GM23338 (cell line): ENCODE results near the gene DHX34. TPM values are rescaled to one million over a fixed set of nuclear protein-coding genes. Genes with fewer than 3 reads are reported as not detected.

Experiments
- ATAC-seq: fragments of 200-7000 bp; cut with Tn5 transposase; 3 replicates; pipeline ENCODE4 v1.9.1; 2020
- DNase-seq: peaks from one replicate; pipeline ENCODE4 v3.0.0-alpha.2; 2015; ENCODE audit warnings: low spot score
- H2AFZ ChIP-seq: fragments of 200-600 bp; sonication (generic); 2 replicates; pipeline ENCODE4 v1.8.0; 2016; ENCODE audit warnings: antibody characterized with exemption, mild to moderate bottlenecking, moderate library complexity
- H3F3A ChIP-seq: fragments of 200-600 bp; sonication (generic); replicated peaks from 2 replicates; pipeline ENCODE4 v1.8.0; 2017; ENCODE audit warnings: antibody characterized with exemption, mixed run types, low read depth
- H3K27ac ChIP-seq: fragments of 200-600 bp; sonication (generic); 2 replicates; pipeline ENCODE4 v1.6.1; 2016; ENCODE audit warnings: low read depth
- H3K27me3 ChIP-seq: fragments of 200-600 bp; sonication (generic); 2 replicates; pipeline ENCODE4 v1.8.0; 2016; ENCODE audit warnings: mild to moderate bottlenecking, mixed run types, moderate library complexity; ENCODE audit not compliant: insufficient read depth
- H3K36me3 ChIP-seq: fragments of 200-600 bp; sonication (generic); 2 replicates; pipeline ENCODE4 v1.8.0; 2016; ENCODE audit warnings: mild to moderate bottlenecking; ENCODE audit not compliant: insufficient read depth
- H3K4me1 ChIP-seq: fragments of 200-600 bp; sonication (generic); 2 replicates; pipeline ENCODE4 v1.8.0; 2016; ENCODE audit warnings: mild to moderate bottlenecking, moderate library complexity; ENCODE audit not compliant: insufficient read depth
- H3K4me2 ChIP-seq: fragments of 200-600 bp; sonication (generic); 2 replicates; pipeline ENCODE4 v1.7.1; 2017; ENCODE audit warnings: mixed run types
- H3K4me3 ChIP-seq: fragments of 200-600 bp; sonication (generic); 2 replicates; pipeline ENCODE4 v1.6.1; 2016; ENCODE audit warnings: mixed run types
- H3K79me2 ChIP-seq: fragments of 200-600 bp; sonication (generic); replicated peaks from 2 replicates; pipeline ENCODE4 v1.8.0; 2017; ENCODE audit warnings: mild to moderate bottlenecking; ENCODE audit not compliant: insufficient read depth
- H3K9me2 ChIP-seq: fragments of 200-600 bp; sonication (generic); 2 replicates; pipeline ENCODE4 v1.8.0; 2017; ENCODE audit not compliant: insufficient read depth
- H4K20me1 ChIP-seq: fragments of 200-600 bp; sonication (generic); replicated peaks from 2 replicates; pipeline ENCODE4 v1.8.0; 2017; ENCODE audit warnings: mild to moderate bottlenecking; ENCODE audit not compliant: insufficient read depth
- H3K27ac Mint-ChIP-seq: 2 replicates; pipeline ENCODE4 v1.8.0; 2020; ENCODE audit warnings: inconsistent platforms, mild to moderate bottlenecking, moderate library complexity, mixed read lengths
- H3K27me3 Mint-ChIP-seq: 3 replicates; pipeline ENCODE4 v1.8.0; 2022; ENCODE audit warnings: low read depth, mild to moderate bottlenecking, moderate library complexity, mixed read lengths, inconsistent platforms; ENCODE audit not compliant: insufficient read depth, poor library complexity
- H3K36me3 Mint-ChIP-seq: 3 replicates; pipeline ENCODE4 v1.8.0; 2021; ENCODE audit warnings: low read depth, mild to moderate bottlenecking, inconsistent platforms, moderate library complexity, mixed read lengths
- H3K4me1 Mint-ChIP-seq: 3 replicates; pipeline ENCODE4 v1.8.0; 2020; ENCODE audit warnings: mild to moderate bottlenecking, inconsistent platforms, mixed read lengths
- H3K4me3 Mint-ChIP-seq: 3 replicates; pipeline ENCODE4 v1.8.0; 2021; ENCODE audit warnings: moderate library complexity, mild to moderate bottlenecking, inconsistent platforms, mixed read lengths
- H3K9me3 Mint-ChIP-seq: 3 replicates; pipeline ENCODE4 v1.8.0; 2020; ENCODE audit warnings: moderate library complexity, mild to moderate bottlenecking, inconsistent platforms, mixed read lengths
- EZH2 ChIP-seq: fragments of 200-600 bp; sonication (generic); IDR thresholded peaks from one replicate; pipeline ENCODE4 v1.8.0; 2017; ENCODE audit warnings: antibody characterized with exemption, mild to moderate bottlenecking, low read depth; ENCODE audit not compliant: unreplicated experiment
- EZH2phosphoT487 ChIP-seq: fragments of 200-600 bp; sonication (generic); IDR thresholded peaks from one replicate; pipeline ENCODE4 v1.8.1; 2018; ENCODE audit warnings: antibody characterized with exemption; ENCODE audit not compliant: unreplicated experiment
- NANOG ChIP-seq: IDR thresholded peaks from 2 replicates; pipeline ENCODE4 v1.6.1; 2016; ENCODE audit warnings: antibody characterized with exemption, borderline replicate concordance
- ZNF114 ChIP-seq: fragments of 250-450 bp; sonication (Bioruptor Pico); IDR thresholded peaks from 2 replicates; pipeline ENCODE4 v1.5.0; 2020; ENCODE audit warnings: mild to moderate bottlenecking, moderate library complexity
- polyA plus RNA-seq: library from polyadenylated mRNA; unstranded; fragments of >200 nt; fragmentation: Nextera tagmentation; extraction: Ambion mirVana; gene quantifications from 2 replicates; pipeline ENCODE4 v1.2.1, GENCODE V29; 2016
- total RNA-seq: library from RNA; depleted of rRNA; stranded (reverse); fragments of >200 nt; shearing (Covaris generic); gene quantifications from 2 replicates; pipeline ENCODE4 v1.2.3, GENCODE V29; 2014
- TF ChIP-seq, protein P1 (sequence below): fragments of 250-450 bp; sonication (Bioruptor Pico); IDR thresholded peaks from 2 replicates; pipeline ENCODE4 v1.5.0; 2020; ENCODE audit warnings: mild to moderate bottlenecking, moderate library complexity

Gene DHX34
- total and polyA plus RNA-seq, 2 experiments from 2014 or later, result 16.3 to 50.1 TPM

DNA sequence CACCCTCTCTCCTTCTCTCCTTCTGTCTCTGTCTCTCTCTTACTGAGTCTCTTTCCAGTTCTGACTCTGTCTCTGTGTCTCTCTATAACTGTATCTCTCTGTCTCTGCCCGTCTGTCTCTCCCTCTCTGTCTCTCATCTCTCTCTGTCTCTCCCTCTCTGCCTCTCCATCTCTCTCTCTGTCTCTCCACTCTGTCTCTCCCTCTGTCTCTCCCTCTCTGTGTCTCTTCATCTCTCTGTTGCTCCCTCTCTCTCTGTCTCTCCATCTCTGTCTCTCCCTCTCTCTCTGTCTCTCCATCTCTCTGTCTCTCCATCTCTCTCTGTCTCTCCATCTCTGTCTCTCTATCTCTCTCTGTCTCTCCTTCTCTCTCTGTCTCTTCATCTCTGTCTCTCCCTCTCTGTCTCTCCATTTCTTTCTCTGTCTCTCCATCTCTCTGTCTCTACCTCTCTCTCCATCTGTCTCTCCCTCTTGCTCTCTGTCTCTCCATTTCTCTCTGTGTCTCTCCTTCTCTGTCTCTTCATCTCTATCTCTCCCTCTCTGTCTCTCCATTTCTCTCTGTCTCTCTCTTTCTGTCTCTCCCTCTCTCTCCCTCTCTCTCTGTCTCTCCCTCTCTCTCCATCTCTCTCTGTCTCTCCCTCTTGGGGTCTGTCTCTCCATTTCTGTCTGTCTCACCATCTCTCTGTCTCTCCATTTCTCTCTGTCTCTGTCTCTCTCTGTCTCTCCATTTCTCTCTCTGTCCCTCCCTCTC, 73.5 kb downstream of the DHX34 start:
- no peak for ATAC-seq
- Histone ChIP-seq H3K36me3 (no peaks in the 10 kb centered on the region), H3K27me3 (peaks cover 84% of the 10 kb centered on the region), H3K4me2 (peak overlapping the region; percentile 94), H3K79me2 (0 out of 2 replicates have a peak, but pooled peaks cover 4% of the 10 kb centered on the region), H3F3A (peaks cover 20% of the 10 kb centered on the region), H3K27ac (no peak overlapping the region), H2AFZ (peak overlapping the region; percentile 87), H3K4me1 (peaks cover 33% of the 10 kb centered on the region), H3K4me3 (peak overlapping the region; percentile 91), H4K20me1 (no peaks in the 10 kb centered on the region), H3K9me2 (no peaks in the 10 kb centered on the region)
- Mint-ChIP-seq H3K36me3 (peaks cover 4% of the 10 kb centered on the region; the same call in 1 of the 3 replicates), H3K27me3 (peaks cover 73% of the 10 kb centered on the region), H3K4me3 (peak overlapping the region; percentile 67), H3K4me1 (peaks cover 44% of the 10 kb centered on the region), H3K27ac (no peak overlapping the region), H3K9me3 (peaks cover 5% of the 10 kb centered on the region)
- DNase-seq, result no peak
- TF ChIP-seq ZNF114 (CRISPR knock-in tag), result no peak
- no peak for TF ChIP-seq EZH2phosphoT487
- TF ChIP-seq EZH2, result peak; percentile 15

DNA sequence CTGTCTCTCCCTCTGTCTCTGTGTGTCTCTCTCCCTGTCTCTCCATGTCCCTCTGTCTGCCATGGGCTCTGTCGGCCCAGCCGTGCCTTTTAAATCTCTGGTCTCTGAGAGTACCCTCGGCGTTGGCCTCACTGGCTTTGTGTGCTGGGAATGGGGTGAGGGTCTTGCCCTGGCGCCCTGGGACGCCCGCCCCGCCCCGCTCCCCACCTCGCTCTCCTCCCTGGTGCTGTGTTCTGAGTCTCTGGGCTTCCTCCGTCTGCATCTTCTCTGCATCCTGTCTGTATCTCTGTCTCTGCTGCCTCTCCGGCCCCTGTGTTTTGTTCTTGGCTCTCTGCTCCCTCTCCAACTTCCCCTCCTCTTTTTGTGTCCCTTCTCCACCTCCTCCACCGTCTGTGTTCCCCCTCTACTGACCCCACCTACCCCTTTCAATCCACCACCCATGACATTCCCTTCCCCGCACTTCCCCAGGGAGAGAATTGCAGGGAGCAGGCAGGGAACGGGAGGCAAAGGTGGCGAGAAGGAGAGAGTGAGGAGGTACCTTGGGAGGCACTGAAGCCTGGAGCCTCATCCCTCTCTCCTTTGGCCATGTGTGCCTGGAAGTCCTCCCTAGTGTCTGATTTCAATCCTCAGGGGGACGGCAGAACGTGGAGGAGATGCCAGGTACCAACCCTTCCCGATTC, 74.2 kb downstream of the DHX34 start:
- no peaks in the 10 kb centered on the region for H3K79me2 ChIP-seq
- H3K4me1 ChIP-seq, result peaks cover 30% of the 10 kb centered on the region
- no peaks in the 10 kb centered on the region for H3K36me3 ChIP-seq
- H3K4me3 ChIP-seq, result no peak overlapping the region
- no peak overlapping the region for H3K27ac ChIP-seq
- H3F3A ChIP-seq, result peaks cover 12% of the 10 kb centered on the region
- Mint-ChIP-seq H3K4me3 (peak overlapping the region; percentile 67), H3K4me1 (peaks cover 37% of the 10 kb centered on the region), H3K27me3 (peaks cover 65% of the 10 kb centered on the region), H3K9me3 (peaks cover 5% of the 10 kb centered on the region), H3K27ac (no peak overlapping the region), H3K36me3 (peaks cover 4% of the 10 kb centered on the region; the same call in 1 of the 3 replicates)
- no peak overlapping the region; the same call in 1 of the 2 replicates for H2AFZ ChIP-seq
- H4K20me1 ChIP-seq, result no peaks in the 10 kb centered on the region
- ATAC-seq (no peak), DNase-seq (no peak)
- TF ChIP-seq NANOG (no peak), EZH2phosphoT487 (no peak), EZH2 (peak; percentile 7)
- TF ChIP-seq, protein P1, sequence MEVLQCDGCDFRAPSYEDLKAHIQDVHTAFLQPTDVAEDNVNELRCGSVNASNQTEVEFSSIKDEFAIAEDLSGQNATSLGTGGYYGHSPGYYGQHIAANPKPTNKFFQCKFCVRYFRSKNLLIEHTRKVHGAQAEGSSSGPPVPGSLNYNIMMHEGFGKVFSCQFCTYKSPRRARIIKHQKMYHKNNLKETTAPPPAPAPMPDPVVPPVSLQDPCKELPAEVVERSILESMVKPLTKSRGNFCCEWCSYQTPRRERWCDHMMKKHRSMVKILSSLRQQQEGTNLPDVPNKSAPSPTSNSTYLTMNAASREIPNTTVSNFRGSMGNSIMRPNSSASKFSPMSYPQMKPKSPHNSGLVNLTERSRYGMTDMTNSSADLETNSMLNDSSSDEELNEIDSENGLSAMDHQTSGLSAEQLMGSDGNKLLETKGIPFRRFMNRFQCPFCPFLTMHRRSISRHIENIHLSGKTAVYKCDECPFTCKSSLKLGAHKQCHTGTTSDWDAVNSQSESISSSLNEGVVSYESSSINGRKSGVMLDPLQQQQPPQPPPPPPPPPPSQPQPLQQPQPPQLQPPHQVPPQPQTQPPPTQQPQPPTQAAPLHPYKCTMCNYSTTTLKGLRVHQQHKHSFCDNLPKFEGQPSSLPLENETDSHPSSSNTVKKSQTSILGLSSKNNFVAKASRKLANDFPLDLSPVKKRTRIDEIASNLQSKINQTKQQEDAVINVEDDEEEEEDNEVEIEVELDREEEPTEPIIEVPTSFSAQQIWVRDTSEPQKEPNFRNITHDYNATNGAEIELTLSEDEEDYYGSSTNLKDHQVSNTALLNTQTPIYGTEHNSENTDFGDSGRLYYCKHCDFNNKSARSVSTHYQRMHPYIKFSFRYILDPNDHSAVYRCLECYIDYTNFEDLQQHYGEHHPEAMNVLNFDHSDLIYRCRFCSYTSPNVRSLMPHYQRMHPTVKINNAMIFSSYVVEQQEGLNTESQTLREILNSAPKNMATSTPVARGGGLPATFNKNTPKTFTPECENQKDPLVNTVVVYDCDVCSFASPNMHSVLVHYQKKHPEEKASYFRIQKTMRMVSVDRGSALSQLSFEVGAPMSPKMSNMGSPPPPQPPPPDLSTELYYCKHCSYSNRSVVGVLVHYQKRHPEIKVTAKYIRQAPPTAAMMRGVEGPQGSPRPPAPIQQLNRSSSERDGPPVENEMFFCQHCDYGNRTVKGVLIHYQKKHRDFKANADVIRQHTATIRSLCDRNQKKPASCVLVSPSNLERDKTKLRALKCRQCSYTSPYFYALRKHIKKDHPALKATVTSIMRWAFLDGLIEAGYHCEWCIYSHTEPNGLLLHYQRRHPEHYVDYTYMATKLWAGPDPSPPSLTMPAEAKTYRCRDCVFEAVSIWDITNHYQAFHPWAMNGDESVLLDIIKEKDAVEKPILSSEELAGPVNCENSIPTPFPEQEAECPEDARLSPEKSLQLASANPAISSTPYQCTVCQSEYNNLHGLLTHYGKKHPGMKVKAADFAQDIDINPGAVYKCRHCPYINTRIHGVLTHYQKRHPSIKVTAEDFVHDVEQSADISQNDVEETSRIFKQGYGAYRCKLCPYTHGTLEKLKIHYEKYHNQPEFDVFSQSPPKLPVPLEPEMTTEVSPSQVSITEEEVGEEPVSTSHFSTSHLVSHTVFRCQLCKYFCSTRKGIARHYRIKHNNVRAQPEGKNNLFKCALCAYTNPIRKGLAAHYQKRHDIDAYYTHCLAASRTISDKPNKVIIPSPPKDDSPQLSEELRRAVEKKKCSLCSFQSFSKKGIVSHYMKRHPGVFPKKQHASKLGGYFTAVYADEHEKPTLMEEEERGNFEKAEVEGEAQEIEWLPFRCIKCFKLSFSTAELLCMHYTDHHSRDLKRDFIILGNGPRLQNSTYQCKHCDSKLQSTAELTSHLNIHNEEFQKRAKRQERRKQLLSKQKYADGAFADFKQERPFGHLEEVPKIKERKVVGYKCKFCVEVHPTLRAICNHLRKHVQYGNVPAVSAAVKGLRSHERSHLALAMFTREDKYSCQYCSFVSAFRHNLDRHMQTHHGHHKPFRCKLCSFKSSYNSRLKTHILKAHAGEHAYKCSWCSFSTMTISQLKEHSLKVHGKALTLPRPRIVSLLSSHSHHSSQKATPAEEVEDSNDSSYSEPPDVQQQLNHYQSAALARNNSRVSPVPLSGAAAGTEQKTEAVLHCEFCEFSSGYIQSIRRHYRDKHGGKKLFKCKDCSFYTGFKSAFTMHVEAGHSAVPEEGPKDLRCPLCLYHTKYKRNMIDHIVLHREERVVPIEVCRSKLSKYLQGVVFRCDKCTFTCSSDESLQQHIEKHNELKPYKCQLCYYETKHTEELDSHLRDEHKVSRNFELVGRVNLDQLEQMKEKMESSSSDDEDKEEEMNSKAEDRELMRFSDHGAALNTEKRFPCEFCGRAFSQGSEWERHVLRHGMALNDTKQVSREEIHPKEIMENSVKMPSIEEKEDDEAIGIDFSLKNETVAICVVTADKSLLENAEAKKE (CRISPR knock-in tag), result no peak
- H3K4me2 ChIP-seq, result peak overlapping the region; percentile 94
- no peaks in the 10 kb centered on the region for H3K9me2 ChIP-seq
- H3K27me3 ChIP-seq, result peaks cover 77% of the 10 kb centered on the region
